T-helper 2 cell treated with Interferon-gamma antibody and Interleukin-4, amounts not matched to agents 100 ng/mL and 5 ng/mL, for 36 hours (primary cell): ENCODE measurements around the gene TUBB2A. TPM values are rescaled to one million over a fixed set of nuclear protein-coding genes. Genes with fewer than 3 reads are reported as not detected.
"Not testable (repeated sequence)": the region's sequence is repeated elsewhere in the genome, so short reads cannot be mapped to it uniquely, and the experiment has no call there.

Experiments
- intact Hi-C: fragments of 100-400 bp; cut with micrococcal nuclease; formaldehyde crosslinking; loops from one replicate; pipeline ENCODE4 v1.15.1; 2023
- total RNA-seq: library from RNA; stranded (reverse); gene quantifications from 2 replicates; pipeline ENCODE4 v1.2.3, GENCODE V29; 2022

TUBB2A gene
- total RNA-seq, 1 donor from 2014 or later: 2.6 TPM

- intact Hi-C loops: no loop called here
Measured at GRCh38 chr6:3181105-3181504, 23.8 kb upstream of the TUBB2A start.

GRCh38 chr6:3179945-3180344 is 22.6 kb upstream of the TUBB2A start:
- intact Hi-C loops: not testable (repeated sequence)

- intact Hi-C loops: not testable (repeated sequence)
Measured at GRCh38 chr6:3178666-3179065, 21.3 kb upstream of the TUBB2A start.

- intact Hi-C loops: no loop called here
Measured at GRCh38 chr6:3176562-3177355, 19.4 kb upstream of the TUBB2A start.

- intact Hi-C loops: no loop called here
Measured at GRCh38 chr6:3175715-3176402, 18.5 kb upstream of the TUBB2A start.

GRCh38 chr6:3173636-3174089 is 16.3 kb upstream of the TUBB2A start:
- intact Hi-C loops: not testable (repeated sequence)

GRCh38 chr6:3172789-3173188 is 15.4 kb upstream of the TUBB2A start:
- intact Hi-C loops: not testable (repeated sequence)

- intact Hi-C loops: not testable (repeated sequence)
Measured at GRCh38 chr6:3171313-3172175, 14.2 kb upstream of the TUBB2A start.

- intact Hi-C loops: not testable (repeated sequence)
Measured at GRCh38 chr6:3170676-3171075, 13.3 kb upstream of the TUBB2A start.

- intact Hi-C loops: not testable (repeated sequence)
Measured at GRCh38 chr6:3168046-3168445, 10.7 kb upstream of the TUBB2A start.

- intact Hi-C loops: not testable (repeated sequence)
Measured at GRCh38 chr6:3166535-3167225, 9.3 kb upstream of the TUBB2A start.

GRCh38 chr6:3165631-3166534 is 8.5 kb upstream of the TUBB2A start:
- intact Hi-C loops: no loop called here

GRCh38 chr6:3164388-3164787 is 7.0 kb upstream of the TUBB2A start:
- intact Hi-C loops: loop anchor here (5.0 kb wide), 1 partner anchor 63 kb away; the partner anchor contains the start of gene TUBB2B

GRCh38 chr6:3163248-3163594 is 5.9 kb upstream of the TUBB2A start:
- intact Hi-C loops: loop anchor here (5.0 kb wide), 1 partner anchor 64 kb away; the partner anchor contains the start of gene TUBB2B

- intact Hi-C loops: loop anchor here (1.0 to 5.0 kb wide), 2 partner anchors 65 to 95 kb away; partner anchors contain the start of gene TUBB2B
Measured at GRCh38 chr6:3162565-3163247, 5.4 kb upstream of the TUBB2A start.

GRCh38 chr6:3162067-3162497 is 4.7 kb upstream of the TUBB2A start:
- intact Hi-C loops: loop anchor here (1.0 to 5.0 kb wide), 2 partner anchors 65 to 95 kb away; partner anchors contain the start of gene TUBB2B

GRCh38 chr6:3159805-3160781 is 2.7 kb upstream of the TUBB2A start:
- intact Hi-C loops: loop anchor here (2.0 to 5.0 kb wide), 3 partner anchors 67 to 393 kb away; partner anchors contain the start of genes TUBB2B and WRNIP1
